Breast epithelium (tissue), 3 donors: ENCODE measurements around the gene COPS2.

Experiments
- POLR2A ChIP-seq: fragments of 450-650 bp; IDR thresholded peaks from one replicate; pipeline ENCODE4 v1.6.1; 2016; ENCODE audit warnings: antibody characterized with exemption, mild to moderate bottlenecking, moderate library complexity
- POLR2AphosphoS5 ChIP-seq, 3 donors: sonication (generic); formaldehyde crosslinking; IDR thresholded peaks; one replicate each; pipeline ENCODE4 v1.6.1; 2017; ENCODE audit warnings: antibody characterized with exemption in 3 of 3
- TF ChIP-seq, protein P1 (sequence below), 3 donors: fragments of 450-650 bp; IDR thresholded peaks; one replicate each; pipeline ENCODE4 v1.5.1; 2016 to 2017; ENCODE audit warnings: antibody characterized with exemption in 3 of 3, mild to moderate bottlenecking in 3 of 3, moderate library complexity in 3 of 3

DNA sequence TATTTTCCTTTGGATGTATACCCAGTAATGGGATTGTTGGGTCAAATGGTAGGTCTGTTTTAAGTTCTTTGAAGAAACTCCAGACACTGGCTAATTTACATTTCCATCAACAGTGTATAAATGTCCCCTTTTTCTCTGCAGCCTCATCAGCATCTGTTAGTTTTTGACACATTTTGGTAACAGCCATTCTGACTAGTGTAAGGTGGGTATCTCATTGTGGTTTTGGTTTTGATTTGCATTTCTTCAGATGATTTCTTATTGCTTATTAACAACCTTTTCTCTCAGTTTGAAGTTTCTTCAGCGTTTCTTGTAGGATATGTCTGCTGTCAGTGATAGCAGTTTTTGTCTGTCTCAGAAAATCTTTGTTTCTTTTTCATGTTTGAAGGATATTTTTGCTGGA is 30.1 kb upstream of the COPS2 start:
- TF ChIP-seq, protein P1, sequence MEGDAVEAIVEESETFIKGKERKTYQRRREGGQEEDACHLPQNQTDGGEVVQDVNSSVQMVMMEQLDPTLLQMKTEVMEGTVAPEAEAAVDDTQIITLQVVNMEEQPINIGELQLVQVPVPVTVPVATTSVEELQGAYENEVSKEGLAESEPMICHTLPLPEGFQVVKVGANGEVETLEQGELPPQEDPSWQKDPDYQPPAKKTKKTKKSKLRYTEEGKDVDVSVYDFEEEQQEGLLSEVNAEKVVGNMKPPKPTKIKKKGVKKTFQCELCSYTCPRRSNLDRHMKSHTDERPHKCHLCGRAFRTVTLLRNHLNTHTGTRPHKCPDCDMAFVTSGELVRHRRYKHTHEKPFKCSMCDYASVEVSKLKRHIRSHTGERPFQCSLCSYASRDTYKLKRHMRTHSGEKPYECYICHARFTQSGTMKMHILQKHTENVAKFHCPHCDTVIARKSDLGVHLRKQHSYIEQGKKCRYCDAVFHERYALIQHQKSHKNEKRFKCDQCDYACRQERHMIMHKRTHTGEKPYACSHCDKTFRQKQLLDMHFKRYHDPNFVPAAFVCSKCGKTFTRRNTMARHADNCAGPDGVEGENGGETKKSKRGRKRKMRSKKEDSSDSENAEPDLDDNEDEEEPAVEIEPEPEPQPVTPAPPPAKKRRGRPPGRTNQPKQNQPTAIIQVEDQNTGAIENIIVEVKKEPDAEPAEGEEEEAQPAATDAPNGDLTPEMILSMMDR (IDR thresholded peaks at IDR 0.05): no peak
- TF ChIP-seq POLR2A: no peak
- no peak for TF ChIP-seq POLR2AphosphoS5 (IDR thresholded peaks at IDR 0.05)
